ENCODE measurements around the gene NEU4. TPM values are rescaled to one million over a fixed set of nuclear protein-coding genes. Genes with fewer than 3 reads are reported as not detected.
"Not testable (repeated sequence)": the region's sequence is repeated elsewhere in the genome, so short reads cannot be mapped to it uniquely, and the experiment has no call there.

The NEU4 gene
- total RNA-seq, 1 donor from 2014 or later: 0.30 TPM

GRCh38 chr2:241799522-241800197 lies 9.3 kb upstream of the NEU4 start:
- DNase-seq: no peak

GRCh38 chr2:241800198-241800903 lies 8.6 kb upstream of the NEU4 start:
- not testable (repeated sequence) for DNase-seq

GRCh38 chr2:241801611-241802420 lies 7.2 kb upstream of the NEU4 start:
- no peak for DNase-seq

GRCh38 chr2:241802421-241803318 lies 6.3 kb upstream of the NEU4 start:
- no peak for DNase-seq

- DNase-seq: peak; percentile 36
Observed at GRCh38 chr2:241803387-241804325, 5.3 kb upstream of the NEU4 start.

GRCh38 chr2:241804326-241805229 lies 4.4 kb upstream of the NEU4 start:
- DNase-seq: no peak

- not testable (repeated sequence) for DNase-seq
Observed at GRCh38 chr2:241806217-241806616, 2.8 kb upstream of the NEU4 start.

- DNase-seq: no peak
Observed at GRCh38 chr2:241808051-241808720, 807 bp upstream of the NEU4 start.

GRCh38 chr2:241809383-241810306 lies 652 bp downstream of the NEU4 start:
- DNase-seq: no peak

GRCh38 chr2:241810307-241811200 lies 1.6 kb downstream of the NEU4 start:
- no peak for DNase-seq

GRCh38 chr2:241811201-241811951 lies 2.4 kb downstream of the NEU4 start:
- no peak for DNase-seq

GRCh38 chr2:241811952-241812729 lies 3.1 kb downstream of the NEU4 start:
- no peak for DNase-seq

GRCh38 chr2:241812730-241813643 lies 4.0 kb downstream of the NEU4 start:
- DNase-seq: no peak
